HG03103 (cell line): ENCODE measurements around the gene MAN2B1.
"Not testable (repeated sequence)": the region's sequence is repeated elsewhere in the genome, so short reads cannot be mapped to it uniquely, and the experiment has no call there.

Experiments
- ATAC-seq: cut with Tn5 transposase; IDR thresholded peaks from one replicate; pipeline ENCODE4 v1.9.1; 2021; ENCODE audit warnings: low read depth; ENCODE audit not compliant: unreplicated experiment

MAN2B1 gene

GRCh38 chr19:12626958-12627357 is 39.6 kb downstream of the MAN2B1 start:
- no peak for ATAC-seq

- ATAC-seq: no peak
These were observed 43.0 kb downstream of the MAN2B1 start for GRCh38 chr19:12623361-12624031.

- not testable (repeated sequence) for ATAC-seq
These were observed 45.1 kb downstream of the MAN2B1 start for GRCh38 chr19:12621253-12622024.

- no peak for ATAC-seq
These were observed 48.9 kb downstream of the MAN2B1 start for GRCh38 chr19:12617646-12618045.

- no peak for ATAC-seq
These were observed 55.2 kb downstream of the MAN2B1 start for GRCh38 chr19:12611361-12611699.

- ATAC-seq: peak; percentile 58
These were observed 55.8 kb downstream of the MAN2B1 start, which contains the start of the genes ZNF490 and ZNF791 for GRCh38 chr19:12610540-12611360. Gene ZNF490, minus strand, starts transcription at chr19:12610813. Its CDS starts 133 bp downstream, at chr19:12610680. Gene ZNF791, plus strand, starts transcription at chr19:12610920. Its CDS starts 160 bp downstream, at chr19:12611080.

- ATAC-seq: no peak
These were observed 58.9 kb downstream of the MAN2B1 start for GRCh38 chr19:12607631-12608030.

- ATAC-seq: no peak
These were observed 59.7 kb downstream of the MAN2B1 start for GRCh38 chr19:12606796-12607195.

GRCh38 chr19:12603714-12604113 is 62.8 kb downstream of the MAN2B1 start:
- no peak for ATAC-seq

- no peak for ATAC-seq
These were observed 68.9 kb downstream of the MAN2B1 start for GRCh38 chr19:12597594-12597993.

GRCh38 chr19:12596927-12597548 is 69.5 kb downstream of the MAN2B1 start:
- no peak for ATAC-seq
